GM21528 (cell line): ENCODE measurements around the gene FNDC3B.
A peak's percentile ranks its signal among the peaks of the same experiment; 100 is the strongest.

Experiments used
- ATAC-seq: cut with Tn5 transposase; IDR thresholded peaks from one replicate; pipeline ENCODE4 v1.9.1; 2021; ENCODE audit warnings: mild to moderate bottlenecking, moderate library complexity; ENCODE audit not compliant: unreplicated experiment, low FRiP score

The FNDC3B gene

GRCh38 chr3:172051957-172052354 is 12.6 kb downstream of the FNDC3B start:
- ATAC-seq: no peak

- no peak for ATAC-seq
Observed at GRCh38 chr3:172052405-172052804, 13.0 kb downstream of the FNDC3B start.

- no peak for ATAC-seq
Observed at GRCh38 chr3:172054115-172054764, 14.9 kb downstream of the FNDC3B start.

- ATAC-seq: no peak
Observed at GRCh38 chr3:172056416-172056815, 17.0 kb downstream of the FNDC3B start.

- no peak for ATAC-seq
Observed at GRCh38 chr3:172057059-172057458, 17.7 kb downstream of the FNDC3B start.

- no peak for ATAC-seq
Observed at GRCh38 chr3:172057624-172058327, 18.4 kb downstream of the FNDC3B start.

GRCh38 chr3:172059532-172059931 is 20.2 kb downstream of the FNDC3B start:
- ATAC-seq: no peak

- no peak for ATAC-seq
Observed at GRCh38 chr3:172060234-172060633, 20.9 kb downstream of the FNDC3B start.

- ATAC-seq: peak; percentile 95
Observed at GRCh38 chr3:172061724-172062184, 22.4 kb downstream of the FNDC3B start.

- ATAC-seq: no peak
Observed at GRCh38 chr3:172062761-172063160, 23.4 kb downstream of the FNDC3B start.

- no peak for ATAC-seq
Observed at GRCh38 chr3:172063456-172064432, 24.4 kb downstream of the FNDC3B start.

- ATAC-seq: no peak
Observed at GRCh38 chr3:172065527-172065926, 26.1 kb downstream of the FNDC3B start.

GRCh38 chr3:172065967-172066762 is 26.8 kb downstream of the FNDC3B start:
- ATAC-seq: no peak

GRCh38 chr3:172066880-172067796 is 27.8 kb downstream of the FNDC3B start:
- ATAC-seq: no peak

GRCh38 chr3:172067837-172068440 is 28.6 kb downstream of the FNDC3B start:
- no peak for ATAC-seq

- ATAC-seq: no peak
Observed at GRCh38 chr3:172068977-172069376, 29.6 kb downstream of the FNDC3B start.

GRCh38 chr3:172069478-172069877 is 30.1 kb downstream of the FNDC3B start:
- ATAC-seq: no peak

GRCh38 chr3:172070269-172070668 is 30.9 kb downstream of the FNDC3B start:
- no peak for ATAC-seq

GRCh38 chr3:172070802-172071201 is 31.4 kb downstream of the FNDC3B start:
- ATAC-seq: no peak
